HAP-1 (cell line): ENCODE measurements around the gene CDS1.

Source experiments
- DNase-seq, 2 experiments: peaks; one replicate each; pipeline ENCODE4 v3.0.0-alpha.2; 2016 to 2020; ENCODE audit warnings: low spot score in 2 of 2
- H3K27me3 ChIP-seq: fragments of 250-450 bp; sonication (Bioruptor Pico); 2 replicates; pipeline ENCODE4 v1.5.1; 2020; ENCODE audit warnings: low read depth, mild to moderate bottlenecking, moderate library complexity
- H3K36me3 ChIP-seq: fragments of 250-450 bp; sonication (Bioruptor Pico); replicated peaks from 2 replicates; pipeline ENCODE4 v1.5.1; 2020; ENCODE audit warnings: mild to moderate bottlenecking
- H3K4me1 ChIP-seq: fragments of 250-450 bp; sonication (Bioruptor Pico); 2 replicates; pipeline ENCODE4 v1.5.1; 2020; ENCODE audit warnings: mild to moderate bottlenecking
- H3K4me3 ChIP-seq: fragments of 250-450 bp; sonication (Bioruptor Pico); 2 replicates; pipeline ENCODE4 v1.5.1; 2020; ENCODE audit warnings: mild to moderate bottlenecking, moderate library complexity
- H3K9me3 ChIP-seq: fragments of 250-450 bp; sonication (Bioruptor Pico); 2 replicates; pipeline ENCODE4 v1.5.1; 2020; ENCODE audit warnings: mild to moderate bottlenecking, moderate library complexity
- in situ Hi-C: fragments of 300-500 bp; cut with MboI; formaldehyde crosslinking; loops from 3 replicates; pipeline ENCODE4 v1.14.3; 2020; ENCODE audit warnings: low sequenced_read_pairs, inconsistent platforms, mixed read lengths

Gene CDS1

GRCh38 chr4:84688605-84689004 lies 105.7 kb downstream of the CDS1 start:
- Histone ChIP-seq H3K36me3 (peaks cover 24% of the 10 kb centered on the region), H3K9me3 (no peaks in the 10 kb centered on the region), H3K4me3 (no peak overlapping the region), H3K27me3 (no peaks in the 10 kb centered on the region), H3K4me1 (no peaks in the 10 kb centered on the region)
- in situ Hi-C loops = no loop called here
- DNase-seq = no peak

GRCh38 chr4:84689197-84689596 lies 106.3 kb downstream of the CDS1 start:
- H3K4me3 ChIP-seq = no peak overlapping the region
- peaks cover 21% of the 10 kb centered on the region for H3K36me3 ChIP-seq
- no peak for DNase-seq
- H3K9me3 ChIP-seq = no peaks in the 10 kb centered on the region
- in situ Hi-C loops = no loop called here
- no peaks in the 10 kb centered on the region for H3K4me1 ChIP-seq
- H3K27me3 ChIP-seq = no peaks in the 10 kb centered on the region

GRCh38 chr4:84690481-84690880 lies 107.6 kb downstream of the CDS1 start:
- H3K9me3 ChIP-seq = no peaks in the 10 kb centered on the region
- peaks cover 30% of the 10 kb centered on the region for H3K36me3 ChIP-seq
- in situ Hi-C loops = no loop called here
- no peaks in the 10 kb centered on the region for H3K4me1 ChIP-seq
- no peak overlapping the region for H3K4me3 ChIP-seq
- no peak for DNase-seq
- no peaks in the 10 kb centered on the region for H3K27me3 ChIP-seq

GRCh38 chr4:84691170-84691691 lies 108.3 kb downstream of the CDS1 start:
- DNase-seq = no peak

GRCh38 chr4:84691800-84692199 lies 108.9 kb downstream of the CDS1 start:
- Histone ChIP-seq H3K4me1 (no peaks in the 10 kb centered on the region), H3K9me3 (no peaks in the 10 kb centered on the region), H3K4me3 (no peak overlapping the region), H3K27me3 (no peaks in the 10 kb centered on the region), H3K36me3 (peaks cover 35% of the 10 kb centered on the region)
- DNase-seq = no peak
- in situ Hi-C loops = no loop called here

More at GRCh38 chr4:84691170-84691691, 108.3 kb downstream of the CDS1 start:
- H3K4me3 ChIP-seq = no peak overlapping the region
- H3K36me3 ChIP-seq = peaks cover 35% of the 10 kb centered on the region
- no peaks in the 10 kb centered on the region for H3K27me3 ChIP-seq
- in situ Hi-C loops = no loop called here
- H3K4me1 ChIP-seq = no peaks in the 10 kb centered on the region
- no peaks in the 10 kb centered on the region for H3K9me3 ChIP-seq

GRCh38 chr4:84697159-84697558 lies 114.2 kb downstream of the CDS1 start:
- Histone ChIP-seq H3K9me3 (no peaks in the 10 kb centered on the region), H3K4me3 (no peak overlapping the region), H3K27me3 (no peaks in the 10 kb centered on the region), H3K36me3 (peaks cover 43% of the 10 kb centered on the region), H3K4me1 (no peaks in the 10 kb centered on the region)
- no peak for DNase-seq
- in situ Hi-C loops = no loop called here

- Histone ChIP-seq H3K27me3 (no peaks in the 10 kb centered on the region), H3K36me3 (peaks cover 41% of the 10 kb centered on the region), H3K4me1 (no peaks in the 10 kb centered on the region), H3K4me3 (no peak overlapping the region), H3K9me3 (no peaks in the 10 kb centered on the region)
- DNase-seq = no peak
- in situ Hi-C loops = no loop called here
Measured at GRCh38 chr4:84697615-84698201, 114.8 kb downstream of the CDS1 start.

- Histone ChIP-seq H3K36me3 (peaks cover 39% of the 10 kb centered on the region), H3K4me1 (no peaks in the 10 kb centered on the region), H3K4me3 (no peak overlapping the region), H3K9me3 (no peaks in the 10 kb centered on the region), H3K27me3 (no peaks in the 10 kb centered on the region)
- in situ Hi-C loops = no loop called here
- DNase-seq = no peak
Measured at GRCh38 chr4:84699001-84699671, 116.2 kb downstream of the CDS1 start.
